ENCODE results near the gene JAM3. TPM values are rescaled to one million over a fixed set of nuclear protein-coding genes. Genes with fewer than 3 reads are reported as not detected.
"Not testable (repeated sequence)": the region's sequence is repeated elsewhere in the genome, so short reads cannot be mapped to it uniquely, and the experiment has no call there.

Gene JAM3
- total RNA-seq, 3 donors from 2014 or later, result 25.0 to 34.5 (median 33.8) TPM

GRCh38 chr11:134176284-134176683, 107.4 kb downstream of the JAM3 start:
- Histone ChIP-seq H3K36me3 (peaks cover 13% of the 10 kb centered on the region), H3K4me3 (no peak overlapping the region), H3K27ac (no peak overlapping the region), H3K27me3 (no peaks in the 10 kb centered on the region), H3K4me1 (no peaks in the 10 kb centered on the region), H3K9me3 (no peaks in the 10 kb centered on the region)
- intact Hi-C loops (cut with DNase I; ENCODE audit: low total_unique reads), result no loop called here
- no peak for TF ChIP-seq CTCF (IDR thresholded peaks at IDR 0.05)
- no peak for TF ChIP-seq POLR2A (IDR thresholded peaks at IDR 0.05)
- TF ChIP-seq POLR2AphosphoS5 (IDR thresholded peaks at IDR 0.05), result no peak
- no peak for DNase-seq (ENCODE audit: low spot score in 2 of 2)

GRCh38 chr11:134178032-134178674, 109.3 kb downstream of the JAM3 start:
- intact Hi-C loops (cut with DNase I; ENCODE audit: low total_unique reads), result no loop called here
- H3K27ac ChIP-seq, result no peak overlapping the region
- H3K9me3 ChIP-seq, result no peaks in the 10 kb centered on the region
- no peaks in the 10 kb centered on the region for H3K4me1 ChIP-seq
- no peaks in the 10 kb centered on the region for H3K27me3 ChIP-seq
- no peak for DNase-seq (ENCODE audit: low spot score in 2 of 2)
- TF ChIP-seq POLR2A (IDR thresholded peaks at IDR 0.05) (no peak), POLR2AphosphoS5 (IDR thresholded peaks at IDR 0.05) (no peak), CTCF (IDR thresholded peaks at IDR 0.05) (no peak)
- H3K36me3 ChIP-seq, result peaks cover 13% of the 10 kb centered on the region
- no peak overlapping the region for H3K4me3 ChIP-seq

GRCh38 chr11:134181707-134182106, 112.8 kb downstream of the JAM3 start:
- Histone ChIP-seq H3K4me3 (no peak overlapping the region), H3K36me3 (peaks cover 13% of the 10 kb centered on the region), H3K4me1 (no peaks in the 10 kb centered on the region), H3K27me3 (no peaks in the 10 kb centered on the region), H3K9me3 (no peaks in the 10 kb centered on the region), H3K27ac (no peak overlapping the region)
- DNase-seq (ENCODE audit: low spot score in 2 of 2), result no peak
- TF ChIP-seq CTCF (IDR thresholded peaks at IDR 0.05), result no peak
- intact Hi-C loops (cut with DNase I; ENCODE audit: low total_unique reads), result no loop called here

GRCh38 chr11:134188092-134188491, 119.2 kb downstream of the JAM3 start:
- H3K4me3 ChIP-seq; H3K27me3 ChIP-seq; DNase-seq (ENCODE audit: low spot score in 2 of 2); intact Hi-C loops (cut with DNase I; ENCODE audit: low total_unique reads); H3K4me1 ChIP-seq; H3K27ac ChIP-seq; H3K36me3 ChIP-seq; H3K9me3 ChIP-seq: not testable (repeated sequence)

- intact Hi-C loops (cut with DNase I; ENCODE audit: low total_unique reads), result no loop called here
- no peaks in the 10 kb centered on the region for H3K9me3 ChIP-seq
- H3K27me3 ChIP-seq, result no peaks in the 10 kb centered on the region
- no peak for TF ChIP-seq CTCF (IDR thresholded peaks at IDR 0.05)
- TF ChIP-seq POLR2AphosphoS5 (IDR thresholded peaks at IDR 0.05), result no peak
- TF ChIP-seq POLR2A (IDR thresholded peaks at IDR 0.05), result no peak
- no peak for DNase-seq (ENCODE audit: low spot score in 2 of 2)
- H3K4me1 ChIP-seq, result no peaks in the 10 kb centered on the region
- no peak overlapping the region for H3K4me3 ChIP-seq
- no peak overlapping the region for H3K27ac ChIP-seq
- H3K36me3 ChIP-seq, result peaks cover under 1% of the 10 kb centered on the region
Observed at GRCh38 chr11:134196756-134197155, 127.9 kb downstream of the JAM3 start.

- no peaks in the 10 kb centered on the region for H3K9me3 ChIP-seq
- no peaks in the 10 kb centered on the region for H3K4me1 ChIP-seq
- no peak overlapping the region for H3K4me3 ChIP-seq
- intact Hi-C loops (cut with DNase I; ENCODE audit: low total_unique reads), result no loop called here
- no peak for DNase-seq (ENCODE audit: low spot score in 2 of 2)
- H3K27ac ChIP-seq, result no peak overlapping the region
- TF ChIP-seq CTCF (IDR thresholded peaks at IDR 0.05) (no peak), POLR2A (IDR thresholded peaks at IDR 0.05) (no peak), POLR2AphosphoS5 (IDR thresholded peaks at IDR 0.05) (no peak)
- no peaks in the 10 kb centered on the region for H3K27me3 ChIP-seq
- peaks cover 3% of the 10 kb centered on the region for H3K36me3 ChIP-seq
Observed at GRCh38 chr11:134199531-134199930, 130.7 kb downstream of the JAM3 start.

All from breast epithelium (tissue), 4 donors.